Measurements from ENCODE around the gene KCNMB2. TPM values are rescaled to one million over a fixed set of nuclear protein-coding genes. Genes with fewer than 3 reads are reported as not detected.

KCNMB2 gene
- total RNA-seq, 4 donors from 2014 or later, result 0.82 TPM; not detected in 3

DNA sequence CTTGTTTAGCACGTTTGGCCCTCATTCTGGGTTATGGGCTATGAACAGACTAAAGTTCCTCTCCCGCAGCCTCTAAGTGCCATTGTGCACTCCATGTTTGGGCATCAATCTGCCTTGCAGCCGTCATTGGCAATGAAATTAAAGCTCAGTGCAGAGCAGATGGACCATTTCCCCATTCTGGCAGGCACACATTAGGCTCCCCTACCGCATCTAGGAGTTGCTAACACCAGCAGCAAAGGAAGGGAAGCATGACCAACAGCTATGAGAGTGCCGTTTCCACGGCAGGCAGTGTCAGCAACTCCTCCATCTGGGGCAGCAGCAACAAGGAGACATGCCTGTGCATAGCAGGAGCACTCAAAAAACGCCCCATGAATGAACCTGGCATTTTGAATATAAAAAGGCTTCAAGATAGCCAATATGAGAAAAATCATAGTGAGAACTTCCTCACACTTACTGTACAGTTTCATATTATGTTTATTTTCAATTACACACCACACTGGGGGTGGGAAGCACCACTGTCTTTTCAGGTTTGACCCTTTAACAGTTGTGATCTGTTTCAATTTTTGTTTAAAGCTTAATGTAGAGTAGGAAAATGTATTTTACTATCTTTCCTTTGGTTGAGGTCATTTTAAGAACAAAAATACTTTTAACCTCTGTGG, 218.7 kb downstream of the KCNMB2 start:
- Histone ChIP-seq H3K36me3 (no peaks in the 10 kb centered on the region), H3K27me3 (no peaks in the 10 kb centered on the region), H3K27ac (no peak overlapping the region), H3K4me3 (no peak overlapping the region), H3K9me3 (no peaks in the 10 kb centered on the region), H3K4me1 (peaks cover 0 to 13% (median 8%) of the 10 kb centered on the region in 4 donors)
- intact Hi-C loops (cut with DNase I; ENCODE audit: low total_unique reads), result no loop called here
- no peak for DNase-seq
- in situ Hi-C loops (cut with MboI; ENCODE audit: low pct_ligation_motif_present in 1 of 4, low pct_unique_long_range_greater_than_20kb in 1 of 4, low sequenced_read_pairs in 3 of 4), result no loop called here
- 67 to 68% methylated on average over 1 to 7 of the region's 7 CpGs for WGBS, 2 donors (ENCODE audit: low coverage in 1 of 2)
- TF ChIP-seq POLR2A (IDR thresholded peaks at IDR 0.05) (no peak), POLR2AphosphoS5 (IDR thresholded peaks at IDR 0.05) (no peak), EP300 (IDR thresholded peaks at IDR 0.05; ENCODE audit: low read depth) (no peak)
- TF ChIP-seq, protein P1, sequence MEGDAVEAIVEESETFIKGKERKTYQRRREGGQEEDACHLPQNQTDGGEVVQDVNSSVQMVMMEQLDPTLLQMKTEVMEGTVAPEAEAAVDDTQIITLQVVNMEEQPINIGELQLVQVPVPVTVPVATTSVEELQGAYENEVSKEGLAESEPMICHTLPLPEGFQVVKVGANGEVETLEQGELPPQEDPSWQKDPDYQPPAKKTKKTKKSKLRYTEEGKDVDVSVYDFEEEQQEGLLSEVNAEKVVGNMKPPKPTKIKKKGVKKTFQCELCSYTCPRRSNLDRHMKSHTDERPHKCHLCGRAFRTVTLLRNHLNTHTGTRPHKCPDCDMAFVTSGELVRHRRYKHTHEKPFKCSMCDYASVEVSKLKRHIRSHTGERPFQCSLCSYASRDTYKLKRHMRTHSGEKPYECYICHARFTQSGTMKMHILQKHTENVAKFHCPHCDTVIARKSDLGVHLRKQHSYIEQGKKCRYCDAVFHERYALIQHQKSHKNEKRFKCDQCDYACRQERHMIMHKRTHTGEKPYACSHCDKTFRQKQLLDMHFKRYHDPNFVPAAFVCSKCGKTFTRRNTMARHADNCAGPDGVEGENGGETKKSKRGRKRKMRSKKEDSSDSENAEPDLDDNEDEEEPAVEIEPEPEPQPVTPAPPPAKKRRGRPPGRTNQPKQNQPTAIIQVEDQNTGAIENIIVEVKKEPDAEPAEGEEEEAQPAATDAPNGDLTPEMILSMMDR (IDR thresholded peaks at IDR 0.05), result no peak

DNA sequence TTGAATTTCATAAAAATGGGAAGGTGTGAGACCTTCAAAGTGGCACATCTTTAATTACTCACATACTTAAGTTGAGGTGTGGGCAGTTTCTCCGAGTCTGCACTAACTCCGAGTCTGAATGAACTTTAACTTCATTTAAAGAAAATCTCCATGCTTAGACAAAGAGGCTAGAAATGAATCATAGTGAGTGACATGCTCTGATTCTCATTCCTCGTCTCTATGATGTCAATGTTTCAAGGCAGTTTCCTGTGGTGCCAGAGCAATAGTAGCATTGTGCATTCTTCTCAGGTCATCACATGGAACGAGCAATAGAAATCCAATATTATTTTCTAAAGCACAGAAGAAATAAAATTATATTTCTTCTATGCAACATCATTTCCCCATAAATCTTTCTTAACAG, 224.8 kb downstream of the KCNMB2 start:
- H3K4me3 ChIP-seq, result no peak overlapping the region
- H3K36me3 ChIP-seq, result no peaks in the 10 kb centered on the region
- TF ChIP-seq, protein P1 (IDR thresholded peaks at IDR 0.05), result no peak
- TF ChIP-seq POLR2AphosphoS5 (IDR thresholded peaks at IDR 0.05), result no peak
- 78 to 82% methylated on average over 4 of the region's 4 CpGs for WGBS, 2 donors (ENCODE audit: low coverage in 1 of 2)
- intact Hi-C loops (cut with DNase I; ENCODE audit: low total_unique reads), result no loop called here
- H3K9me3 ChIP-seq, result no peaks in the 10 kb centered on the region
- in situ Hi-C loops (cut with MboI; ENCODE audit: low pct_ligation_motif_present in 1 of 4, low pct_unique_long_range_greater_than_20kb in 1 of 4, low sequenced_read_pairs in 3 of 4), result no loop called here
- H3K4me1 ChIP-seq, result no peaks in the 10 kb centered on the region
- DNase-seq, result no peak
- no peaks in the 10 kb centered on the region for H3K27me3 ChIP-seq
- no peak overlapping the region for H3K27ac ChIP-seq

DNA sequence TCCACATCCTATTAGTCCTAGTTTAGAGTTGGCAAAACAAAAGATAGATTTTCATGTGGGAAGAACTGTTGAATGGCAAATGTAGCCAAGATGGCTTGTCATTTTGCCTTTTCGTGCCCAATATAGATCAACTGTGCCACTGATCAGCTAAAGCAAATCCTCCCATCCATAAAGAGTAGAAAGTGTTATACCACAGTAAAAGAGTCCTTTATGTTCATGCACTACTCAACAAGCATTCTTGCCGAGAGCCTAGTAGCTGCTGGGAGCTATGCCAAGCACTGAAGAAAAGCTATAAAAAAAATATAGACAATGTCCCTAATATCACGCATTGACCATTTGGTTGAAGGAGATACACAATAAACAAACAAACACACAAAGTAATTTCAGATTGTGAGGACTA, 225.2 kb downstream of the KCNMB2 start:
- no peak for DNase-seq
- Histone ChIP-seq H3K4me3 (no peak overlapping the region), H3K9me3 (no peaks in the 10 kb centered on the region), H3K27ac (no peak overlapping the region), H3K27me3 (no peaks in the 10 kb centered on the region), H3K36me3 (no peaks in the 10 kb centered on the region), H3K4me1 (no peaks in the 10 kb centered on the region)
- in situ Hi-C loops (cut with MboI; ENCODE audit: low pct_ligation_motif_present in 1 of 4, low pct_unique_long_range_greater_than_20kb in 1 of 4, low sequenced_read_pairs in 3 of 4), result no loop called here
- intact Hi-C loops (cut with DNase I; ENCODE audit: low total_unique reads), result no loop called here
- TF ChIP-seq EP300 (IDR thresholded peaks at IDR 0.05; ENCODE audit: low read depth) (no peak), POLR2AphosphoS5 (IDR thresholded peaks at IDR 0.05) (no peak), POLR2A (IDR thresholded peaks at IDR 0.05) (no peak)
- TF ChIP-seq, protein P1 (IDR thresholded peaks at IDR 0.05), result no peak
- WGBS, 2 donors (ENCODE audit: low coverage in 1 of 2), result 76 to 84% methylated on average over 3 of the region's 3 CpGs

DNA sequence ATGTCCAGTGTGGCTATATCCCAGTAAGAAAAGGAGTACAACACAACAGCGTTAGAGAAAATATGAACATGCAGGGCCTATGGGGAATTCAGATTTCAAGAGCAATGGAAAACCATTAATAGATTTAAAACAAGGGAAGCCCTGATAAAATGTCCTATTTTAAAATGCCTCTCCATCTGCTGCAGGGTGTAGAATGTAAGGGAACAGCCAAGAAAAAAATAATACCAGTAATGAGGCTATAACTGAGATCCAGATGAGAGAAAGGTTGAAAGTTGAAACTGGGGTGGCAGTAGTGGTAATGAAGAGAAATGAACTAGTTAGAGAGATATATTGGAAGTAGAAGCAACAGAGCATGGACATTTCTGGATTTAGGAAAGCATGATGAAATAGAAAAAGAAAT, 226.1 kb downstream of the KCNMB2 start:
- DNase-seq, result no peak
- H3K27me3 ChIP-seq, result no peaks in the 10 kb centered on the region
- no peak for TF ChIP-seq EP300 (IDR thresholded peaks at IDR 0.05; ENCODE audit: low read depth)
- TF ChIP-seq, protein P1 (IDR thresholded peaks at IDR 0.05), result no peak
- TF ChIP-seq POLR2AphosphoS5 (IDR thresholded peaks at IDR 0.05), result no peak
- TF ChIP-seq POLR2A (IDR thresholded peaks at IDR 0.05), result no peak
- no peaks in the 10 kb centered on the region for H3K9me3 ChIP-seq
- 97 to 100% methylated on average over 1 of the region's 1 CpG for WGBS, 2 donors (ENCODE audit: low coverage in 1 of 2)
- no peaks in the 10 kb centered on the region for H3K4me1 ChIP-seq
- H3K4me3 ChIP-seq, result no peak overlapping the region
- in situ Hi-C loops (cut with MboI; ENCODE audit: low pct_ligation_motif_present in 1 of 4, low pct_unique_long_range_greater_than_20kb in 1 of 4, low sequenced_read_pairs in 3 of 4) (no loop called here), intact Hi-C loops (cut with DNase I; ENCODE audit: low total_unique reads) (no loop called here)
- no peak overlapping the region for H3K27ac ChIP-seq
- H3K36me3 ChIP-seq, result no peaks in the 10 kb centered on the region

Measured in transverse colon (tissue), 4 donors.